Testis (tissue), 3 donors: ENCODE measurements around the gene C11orf24. TPM values are rescaled to one million over a fixed set of nuclear protein-coding genes. Genes with fewer than 3 reads are reported as not detected.

Experiments
- DNase-seq: peaks from one replicate; pipeline ENCODE4 v3.0.0-alpha.2; 2019
- H3K27ac ChIP-seq, 2 donors: fragments of 200-600 bp; sonication (generic); one replicate each; pipeline ENCODE4 v1.5.1; 2019
- H3K27me3 ChIP-seq: fragments of 200-600 bp; sonication (generic); one replicate; pipeline ENCODE4 v1.5.1; 2019
- H3K36me3 ChIP-seq: fragments of 200-600 bp; sonication (generic); one replicate; pipeline ENCODE4 v1.5.1; 2017; ENCODE audit warnings: low read depth; ENCODE audit errors: missing control alignments
- H3K4me1 ChIP-seq: fragments of 200-600 bp; sonication (generic); one replicate; pipeline ENCODE4 v1.5.1; 2019
- H3K4me3 ChIP-seq, 2 donors: fragments of 200-600 bp; sonication (generic); one replicate each; pipeline ENCODE4 v1.5.1; 2017 to 2019
- H3K9me3 ChIP-seq: fragments of 200-600 bp; sonication (generic); one replicate; pipeline ENCODE4 v1.5.1; 2017
- POLR2A ChIP-seq: fragments of 450-650 bp; IDR thresholded peaks from one replicate; pipeline ENCODE4 v1.6.1; 2017; ENCODE audit warnings: antibody characterized with exemption, mild to moderate bottlenecking, moderate library complexity
- WGBS, 2 donors: methylation state at CpG; one replicate each; pipeline ENCODE4 v1.1.5; 2018; 5-methylcytosine and 5-hydroxymethylcytosine counted together
- intact Hi-C: fragments of 100-400 bp; cut with DNase I; formaldehyde crosslinking; loops from one replicate; pipeline ENCODE4 v1.15.1; 2023; ENCODE audit warnings: low total_unique reads
- polyA plus RNA-seq: library from polyadenylated mRNA; stranded (reverse); fragments of 350-450 nt; fragmentation: Illumina TruSeq; extraction: RNeasy Lipid Tissue Mini Kit (QIAGEN cat#74804); gene quantifications from one replicate; pipeline ENCODE4 v1.2.3, GENCODE V29; 2014; ENCODE audit warnings: low read depth, low replicate concordance; ENCODE audit not compliant: insufficient read depth
- total RNA-seq, 2 donors: library from RNA; depleted of rRNA; stranded (reverse); fragments of >200 nt; gene quantifications; one replicate each; pipeline ENCODE4 v1.2.3, GENCODE V29; 2016
- TF ChIP-seq, protein P1 (sequence below), 3 experiments: fragments of 450-650 bp in 2 of 3; fragments of 200-600 bp in 1 of 3; sonication (generic) in 1 of 3; IDR thresholded peaks; one replicate each; pipeline ENCODE4 v1.5.1; 2016 to 2019; ENCODE audit warnings: antibody characterized with exemption in 3 of 3, mild to moderate bottlenecking in 2 of 3, moderate library complexity in 1 of 3

C11orf24 gene
- total and polyA plus RNA-seq, 3 donors from 2014 or later: 29.6 to 87.7 (median 65.7) TPM

DNA sequence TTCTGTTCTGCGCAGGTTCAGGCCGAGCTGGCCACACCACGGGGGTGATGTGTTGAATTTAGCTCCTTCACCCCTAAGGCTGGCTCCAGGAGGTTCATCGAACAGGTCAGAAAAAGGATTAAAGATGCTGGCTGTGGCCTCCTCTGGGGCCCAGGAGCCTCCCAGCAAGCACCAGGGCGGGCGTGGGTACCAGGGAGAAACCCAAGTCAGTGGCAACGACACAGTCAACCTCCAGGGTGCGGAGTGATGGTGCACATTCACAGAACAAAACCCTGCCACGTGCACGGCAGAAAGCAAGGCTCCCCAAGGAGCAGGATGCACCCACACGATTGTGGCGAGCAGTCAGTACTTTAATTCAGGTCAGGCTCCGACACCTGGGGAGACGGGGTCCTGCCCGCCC is 10.8 kb downstream of the C11orf24 start:
- H3K9me3 ChIP-seq: no peaks in the 10 kb centered on the region
- TF ChIP-seq, protein P1, sequence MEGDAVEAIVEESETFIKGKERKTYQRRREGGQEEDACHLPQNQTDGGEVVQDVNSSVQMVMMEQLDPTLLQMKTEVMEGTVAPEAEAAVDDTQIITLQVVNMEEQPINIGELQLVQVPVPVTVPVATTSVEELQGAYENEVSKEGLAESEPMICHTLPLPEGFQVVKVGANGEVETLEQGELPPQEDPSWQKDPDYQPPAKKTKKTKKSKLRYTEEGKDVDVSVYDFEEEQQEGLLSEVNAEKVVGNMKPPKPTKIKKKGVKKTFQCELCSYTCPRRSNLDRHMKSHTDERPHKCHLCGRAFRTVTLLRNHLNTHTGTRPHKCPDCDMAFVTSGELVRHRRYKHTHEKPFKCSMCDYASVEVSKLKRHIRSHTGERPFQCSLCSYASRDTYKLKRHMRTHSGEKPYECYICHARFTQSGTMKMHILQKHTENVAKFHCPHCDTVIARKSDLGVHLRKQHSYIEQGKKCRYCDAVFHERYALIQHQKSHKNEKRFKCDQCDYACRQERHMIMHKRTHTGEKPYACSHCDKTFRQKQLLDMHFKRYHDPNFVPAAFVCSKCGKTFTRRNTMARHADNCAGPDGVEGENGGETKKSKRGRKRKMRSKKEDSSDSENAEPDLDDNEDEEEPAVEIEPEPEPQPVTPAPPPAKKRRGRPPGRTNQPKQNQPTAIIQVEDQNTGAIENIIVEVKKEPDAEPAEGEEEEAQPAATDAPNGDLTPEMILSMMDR (IDR thresholded peaks at IDR 0.05): no peak
- TF ChIP-seq POLR2A: no peak
- DNase-seq: no peak
- no peak overlapping the region for H3K27ac ChIP-seq
- intact Hi-C loops: loop anchor here (5.0 kb wide), 1 partner anchor 41 kb away; no protein-coding TSS in a partner anchor
- no peaks in the 10 kb centered on the region for H3K36me3 ChIP-seq
- peaks cover 12% of the 10 kb centered on the region for H3K4me1 ChIP-seq
- no peak overlapping the region for H3K4me3 ChIP-seq
- H3K27me3 ChIP-seq: no peaks in the 10 kb centered on the region
- 86 to 88% methylated on average over 15 of the region's 15 CpGs for WGBS, 2 donors

DNA sequence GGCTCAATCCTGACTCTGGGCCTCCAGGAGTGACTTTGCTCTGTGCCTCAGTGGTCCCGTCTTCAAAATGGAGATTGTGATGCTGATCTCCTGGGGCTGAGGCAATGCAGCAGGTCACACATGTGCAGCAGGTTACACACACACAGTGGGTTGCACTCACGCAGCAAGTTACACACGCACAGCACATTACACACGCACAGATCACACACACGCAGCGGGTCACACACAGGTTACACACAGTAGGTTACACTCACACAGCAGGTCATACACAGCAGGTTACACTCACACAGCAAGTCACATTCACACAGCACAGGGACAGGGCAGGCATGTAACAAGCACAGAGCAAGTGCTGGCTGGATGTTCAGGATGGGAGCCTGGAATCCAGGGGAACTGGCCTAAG is 11.3 kb downstream of the C11orf24 start:
- Histone ChIP-seq H3K27me3 (no peaks in the 10 kb centered on the region), H3K4me3 (no peak overlapping the region), H3K9me3 (no peaks in the 10 kb centered on the region), H3K36me3 (no peaks in the 10 kb centered on the region), H3K4me1 (peaks cover 17% of the 10 kb centered on the region), H3K27ac (no peak overlapping the region)
- 90 to 95% methylated on average over 6 of the region's 6 CpGs for WGBS, 2 donors
- DNase-seq: no peak
- TF ChIP-seq, protein P1 (IDR thresholded peaks at IDR 0.05): no peak
- no peak for TF ChIP-seq POLR2A
- intact Hi-C loops: loop anchor here (5.0 kb wide), 1 partner anchor 42 kb away; no protein-coding TSS in a partner anchor

GRCh38 chr11:68259122-68259959 is 12.4 kb downstream of the C11orf24 start:
- Histone ChIP-seq H3K27ac (no peak overlapping the region), H3K4me3 (no peak overlapping the region), H3K36me3 (no peaks in the 10 kb centered on the region), H3K4me1 (peaks cover 17% of the 10 kb centered on the region), H3K9me3 (no peaks in the 10 kb centered on the region), H3K27me3 (no peaks in the 10 kb centered on the region)
- DNase-seq: no peak
- no peak for TF ChIP-seq POLR2A
- TF ChIP-seq, protein P1 (IDR thresholded peaks at IDR 0.05): no peak
- intact Hi-C loops: no loop called here
- WGBS, 2 donors: 85 to 86% methylated on average over 15 of the region's 15 CpGs

- H3K27me3 ChIP-seq: no peaks in the 10 kb centered on the region
- TF ChIP-seq, protein P1 (IDR thresholded peaks at IDR 0.05): no peak
- no peak for TF ChIP-seq POLR2A
- no peak for DNase-seq
- WGBS, 2 donors: 88 to 91% methylated on average over 7 to 13 of the region's 13 CpGs
- no peaks in the 10 kb centered on the region for H3K9me3 ChIP-seq
- intact Hi-C loops: no loop called here
- H3K4me1 ChIP-seq: peaks cover 17% of the 10 kb centered on the region
- no peaks in the 10 kb centered on the region for H3K36me3 ChIP-seq
- no peak overlapping the region for H3K27ac ChIP-seq
- no peak overlapping the region for H3K4me3 ChIP-seq
These were observed 13.4 kb downstream of the C11orf24 start for GRCh38 chr11:68258363-68258765.
